Measurements from ENCODE around the gene TMEM254. TPM values are rescaled to one million over a fixed set of nuclear protein-coding genes. Genes with fewer than 3 reads are reported as not detected.
"Not testable (repeated sequence)": the region's sequence is repeated elsewhere in the genome, so short reads cannot be mapped to it uniquely, and the experiment has no call there.

Gene TMEM254
- total RNA-seq, 1 experiment from 2014 or later: 19.8 TPM

DNA sequence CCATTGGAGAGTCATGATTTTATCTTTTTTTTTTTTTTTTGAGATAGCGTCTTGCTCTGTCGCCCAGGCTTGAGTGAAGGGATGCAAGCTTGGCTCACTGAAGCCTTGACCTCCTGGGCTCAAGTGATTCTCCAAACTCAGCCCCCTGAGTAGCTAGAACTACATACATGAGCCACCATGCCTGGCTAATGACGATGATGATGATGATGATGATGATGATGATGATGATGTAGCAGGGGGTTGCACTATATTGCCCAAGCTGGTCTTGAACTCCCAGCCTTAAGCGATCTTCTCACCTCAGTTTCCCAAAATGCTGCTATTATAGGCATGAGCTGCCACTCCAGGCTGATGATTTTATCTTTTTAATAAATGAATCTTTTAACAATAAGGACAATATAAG lies 40.2 kb downstream of the TMEM254 start:
- in situ Hi-C loops (cut with HindIII; ENCODE audit: low pct_unique_long_range_greater_than_20kb, low sequenced_read_pairs): no loop called here
- no peak for DNase-seq (ENCODE audit: low read depth)

DNA sequence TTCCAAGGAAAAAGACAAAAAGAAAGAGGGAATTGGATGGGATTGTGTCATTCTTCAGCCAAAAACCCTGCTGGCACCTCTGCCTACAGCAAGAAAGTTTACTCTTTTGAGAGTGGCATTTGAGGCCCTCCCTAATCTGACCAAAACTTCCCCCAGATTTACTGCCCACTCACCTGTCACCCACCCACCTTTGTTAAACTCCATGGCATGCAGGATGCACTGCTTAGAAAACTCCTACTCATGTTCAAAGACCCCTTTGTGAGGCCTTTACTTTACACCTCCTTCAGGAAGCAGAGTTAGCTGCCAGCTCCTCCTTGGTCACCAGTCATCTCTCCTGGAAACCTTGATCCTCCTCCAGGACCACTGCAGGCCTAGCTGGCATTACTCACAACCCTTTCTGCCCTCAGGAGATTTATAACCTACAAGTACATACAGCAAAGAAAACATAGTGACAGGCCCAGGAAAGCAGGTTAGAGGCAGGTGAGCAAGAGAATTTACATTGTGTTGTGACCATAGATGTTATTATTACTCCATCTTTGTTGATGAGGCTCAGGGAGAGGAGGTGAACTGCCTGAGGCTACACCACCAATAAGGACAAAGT lies 43.7 kb downstream of the TMEM254 start:
- in situ Hi-C loops (cut with HindIII; ENCODE audit: low pct_unique_long_range_greater_than_20kb, low sequenced_read_pairs): no loop called here
- no peak for DNase-seq (ENCODE audit: low read depth)

DNA sequence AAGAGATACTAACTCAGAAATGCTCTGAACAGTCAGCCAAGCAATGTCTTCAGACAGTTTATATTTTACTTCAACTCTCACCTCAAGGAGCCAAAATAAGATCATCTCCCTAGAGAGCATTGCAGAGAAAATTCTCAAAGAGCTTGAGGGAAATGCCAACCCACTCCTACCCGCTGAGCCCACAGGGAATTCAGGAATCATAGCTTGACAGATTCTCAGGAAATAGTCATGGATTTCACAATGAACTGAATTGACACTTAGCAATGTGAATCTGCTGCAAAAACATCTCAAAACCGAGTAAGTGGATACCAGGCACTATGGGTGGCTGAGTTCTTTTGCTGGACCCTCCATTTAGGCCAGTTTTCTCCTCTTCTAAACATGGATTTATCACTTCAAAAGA lies 44.3 kb downstream of the TMEM254 start:
- no peak for DNase-seq (ENCODE audit: low read depth)
- in situ Hi-C loops (cut with HindIII; ENCODE audit: low pct_unique_long_range_greater_than_20kb, low sequenced_read_pairs): no loop called here

DNA sequence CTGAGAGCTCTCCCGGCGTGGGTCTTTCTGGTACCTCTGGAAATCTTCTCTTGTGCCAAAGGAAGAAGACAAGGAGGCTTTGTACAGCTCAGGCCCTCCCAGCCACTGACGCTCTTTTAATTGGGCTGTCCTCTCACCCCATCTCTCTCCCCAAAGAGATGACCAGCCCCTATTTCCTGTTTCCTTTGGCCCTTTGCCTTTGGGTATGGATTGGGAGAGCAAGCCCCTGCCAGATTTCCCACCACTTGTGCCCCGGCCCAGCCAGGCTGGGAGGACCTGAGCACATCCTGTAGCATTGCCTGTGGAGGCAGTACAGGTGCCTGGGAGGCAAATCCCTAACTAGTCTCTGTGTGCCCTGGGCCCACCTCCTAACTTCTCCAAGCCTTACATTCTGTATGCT lies 48.4 kb downstream of the TMEM254 start:
- in situ Hi-C loops (cut with HindIII; ENCODE audit: low pct_unique_long_range_greater_than_20kb, low sequenced_read_pairs): no loop called here

DNA sequence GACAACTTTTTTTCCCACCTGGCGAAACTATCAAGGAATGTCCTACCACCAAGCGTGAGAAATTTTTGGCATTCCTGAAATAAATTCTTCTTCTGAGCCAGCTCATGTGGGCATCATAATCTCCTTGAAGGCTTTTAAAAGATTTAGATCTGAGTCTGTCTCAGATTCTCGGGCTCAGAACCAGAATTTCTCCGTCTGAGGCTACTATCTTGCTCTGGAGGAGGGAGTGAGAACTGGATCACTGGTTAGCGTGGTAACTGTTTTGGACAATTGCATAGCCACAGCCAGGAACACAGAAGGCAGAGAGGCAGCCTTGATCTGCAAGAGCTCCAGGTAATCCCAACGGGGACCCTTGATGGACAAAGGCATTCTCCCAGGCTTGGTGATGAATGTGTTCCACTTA lies 53.0 kb downstream of the TMEM254 start:
- in situ Hi-C loops (cut with HindIII; ENCODE audit: low pct_unique_long_range_greater_than_20kb, low sequenced_read_pairs): no loop called here
- DNase-seq (ENCODE audit: low read depth): no peak

More for the DNA sequence above, 48.4 kb downstream of the TMEM254 start:
- no peak for DNase-seq (ENCODE audit: low read depth)

DNA sequence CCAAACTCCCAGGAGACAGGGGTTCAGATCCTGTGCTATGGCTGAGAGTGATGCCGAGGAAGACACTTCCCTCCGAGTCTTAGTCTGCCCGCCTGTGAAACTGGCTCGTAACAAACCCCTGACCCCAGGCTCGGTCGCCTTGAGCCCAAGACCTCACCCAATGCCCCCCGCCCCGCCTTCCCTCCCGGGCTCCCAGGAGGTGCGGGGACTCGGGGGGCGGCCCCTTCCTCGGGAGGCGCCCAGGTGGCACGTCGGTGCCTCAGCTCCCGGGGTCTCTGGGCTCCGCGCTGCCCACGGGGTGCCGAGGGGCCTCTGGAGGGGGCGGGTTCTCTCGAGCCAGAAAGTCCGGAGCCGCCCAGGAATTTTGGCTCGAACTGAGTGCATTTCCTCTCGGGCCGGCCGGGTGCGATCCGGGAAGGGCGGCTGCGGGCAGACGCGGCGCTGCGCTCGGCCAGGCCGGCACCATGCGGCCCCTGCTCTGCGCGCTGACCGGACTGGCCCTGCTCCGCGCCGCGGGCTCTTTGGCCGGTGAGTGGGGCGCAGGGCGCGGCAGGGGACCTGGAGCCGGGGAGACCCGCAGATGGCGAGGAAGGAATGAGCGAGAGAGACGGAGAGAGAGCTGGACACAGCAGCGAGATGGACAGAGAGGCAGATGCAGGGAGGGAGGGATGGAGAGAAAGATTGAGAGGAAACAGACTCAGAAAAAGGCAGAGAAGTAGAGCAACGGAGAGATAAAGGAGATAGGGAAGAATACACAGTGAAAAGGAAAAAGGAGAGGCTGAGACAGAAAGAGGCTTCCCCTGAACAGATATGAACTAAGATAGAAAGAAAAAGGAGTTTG lies 54.1 kb downstream of the TMEM254 start, which contains the start of gene PLAC9:
Gene PLAC9, plus strand, starts transcription at position 432 of the 841 bp plus-strand sequence. Its CDS starts 33 bp downstream, at position 465.
- in situ Hi-C loops (cut with HindIII; ENCODE audit: low pct_unique_long_range_greater_than_20kb, low sequenced_read_pairs): no loop called here
- no peak for DNase-seq (ENCODE audit: low read depth)

DNA sequence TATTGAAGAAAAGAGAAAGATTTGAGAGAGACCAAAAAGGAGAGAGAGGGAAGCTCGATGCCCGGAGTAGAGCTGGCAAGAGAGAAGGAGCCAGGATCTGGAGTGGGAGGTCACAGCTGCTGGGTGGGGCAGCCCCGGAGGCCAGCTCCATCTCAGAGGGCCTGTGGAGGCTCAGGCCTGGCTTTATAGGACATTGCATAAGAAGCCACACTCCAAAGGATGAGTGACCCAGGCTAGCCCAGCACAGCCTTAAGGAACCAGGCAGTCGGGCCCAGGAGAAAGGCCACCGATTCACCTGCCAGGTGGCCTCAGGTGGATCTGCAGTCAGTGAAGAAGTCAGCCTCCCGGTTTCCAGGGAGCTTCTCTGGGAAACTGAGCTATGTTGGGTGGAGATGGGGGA lies 54.7 kb downstream of the TMEM254 start:
- DNase-seq (ENCODE audit: low read depth): no peak
- in situ Hi-C loops (cut with HindIII; ENCODE audit: low pct_unique_long_range_greater_than_20kb, low sequenced_read_pairs): no loop called here

DNA sequence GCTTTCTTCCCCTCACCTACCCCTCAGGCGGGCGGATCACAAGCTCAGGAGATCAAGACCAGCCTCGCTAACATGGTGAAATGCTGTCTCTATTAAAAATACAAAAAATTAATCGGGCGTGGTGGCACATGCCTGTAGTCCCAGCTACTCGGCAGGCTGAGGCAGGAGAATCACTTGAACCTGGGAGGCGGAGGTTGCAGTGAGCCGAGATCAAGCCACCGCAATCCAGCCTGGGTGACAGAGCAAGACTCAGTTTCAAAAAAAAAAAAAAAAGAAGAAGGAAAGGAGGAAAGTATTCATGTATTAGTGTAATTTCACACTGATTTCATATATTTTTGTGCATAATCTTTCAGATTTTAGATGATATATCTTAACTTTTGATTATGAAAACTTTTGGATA lies 55.2 kb downstream of the TMEM254 start:
- DNase-seq (ENCODE audit: low read depth); in situ Hi-C loops (cut with HindIII; ENCODE audit: low pct_unique_long_range_greater_than_20kb, low sequenced_read_pairs): not testable (repeated sequence)

DNA sequence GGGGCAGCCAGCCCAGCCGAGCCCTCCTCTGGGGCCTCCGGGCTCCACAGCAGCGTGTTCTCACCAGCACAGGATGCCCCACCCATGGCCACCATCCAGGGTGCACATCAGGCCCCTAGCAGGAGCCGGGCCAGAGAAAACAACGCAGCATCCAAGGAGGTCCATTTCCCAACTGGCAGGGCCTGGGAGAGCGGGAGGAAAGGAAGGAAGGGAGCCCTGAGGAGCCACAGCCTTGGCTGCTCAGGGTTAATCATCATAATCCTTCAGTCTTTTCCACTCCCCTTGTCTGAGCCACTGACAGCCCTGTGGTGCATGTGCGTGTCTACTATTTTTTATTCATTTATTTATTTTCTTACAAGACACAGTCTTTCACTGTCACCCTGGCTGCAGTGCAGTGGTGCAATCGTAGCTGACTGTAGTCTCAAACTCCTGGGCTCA lies 57.7 kb downstream of the TMEM254 start:
- DNase-seq (ENCODE audit: low read depth): no peak
- in situ Hi-C loops (cut with HindIII; ENCODE audit: low pct_unique_long_range_greater_than_20kb, low sequenced_read_pairs): no loop called here

DNA sequence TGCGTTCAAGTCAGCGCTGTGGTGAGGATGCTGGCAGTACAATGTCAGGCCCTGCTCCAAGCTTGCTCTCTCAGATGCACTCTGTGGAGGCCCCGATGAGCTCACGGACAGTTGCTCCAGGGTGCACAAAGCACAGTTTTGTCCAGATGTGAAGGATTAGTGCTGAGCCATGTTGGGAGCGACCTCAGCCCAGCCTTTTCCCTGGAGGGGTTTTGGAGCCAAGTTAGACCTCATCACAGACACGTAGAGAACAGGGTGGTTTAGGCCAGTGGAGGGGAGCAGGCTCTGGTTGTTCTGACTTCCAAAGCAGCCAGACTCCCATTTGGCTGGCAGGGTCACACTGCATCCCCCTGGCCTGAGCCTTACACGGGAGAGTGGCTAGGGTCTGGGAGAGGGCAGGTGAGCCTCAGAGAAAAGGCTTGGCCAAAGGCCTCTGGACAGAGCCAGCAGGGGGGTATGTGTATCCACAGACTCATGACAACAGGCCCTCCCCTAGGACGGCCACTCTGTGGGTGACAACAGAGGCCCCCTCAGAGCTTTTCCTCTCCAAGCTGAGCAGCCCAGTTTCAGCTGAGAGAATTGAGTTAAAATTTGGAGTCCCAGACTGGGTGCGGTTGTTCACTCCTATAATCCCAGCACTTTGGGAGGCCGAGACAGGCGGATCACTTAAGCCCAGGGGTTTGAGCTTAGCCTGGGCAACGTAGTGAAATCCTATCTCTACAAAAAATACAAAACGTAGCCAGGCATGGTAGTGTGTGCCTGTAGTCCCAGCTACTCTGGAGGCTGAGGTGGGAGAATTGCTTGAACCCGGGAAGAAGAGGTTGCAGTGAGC lies 58.8 kb downstream of the TMEM254 start:
- in situ Hi-C loops (cut with HindIII; ENCODE audit: low pct_unique_long_range_greater_than_20kb, low sequenced_read_pairs): no loop called here
- no peak for DNase-seq (ENCODE audit: low read depth)

DNA sequence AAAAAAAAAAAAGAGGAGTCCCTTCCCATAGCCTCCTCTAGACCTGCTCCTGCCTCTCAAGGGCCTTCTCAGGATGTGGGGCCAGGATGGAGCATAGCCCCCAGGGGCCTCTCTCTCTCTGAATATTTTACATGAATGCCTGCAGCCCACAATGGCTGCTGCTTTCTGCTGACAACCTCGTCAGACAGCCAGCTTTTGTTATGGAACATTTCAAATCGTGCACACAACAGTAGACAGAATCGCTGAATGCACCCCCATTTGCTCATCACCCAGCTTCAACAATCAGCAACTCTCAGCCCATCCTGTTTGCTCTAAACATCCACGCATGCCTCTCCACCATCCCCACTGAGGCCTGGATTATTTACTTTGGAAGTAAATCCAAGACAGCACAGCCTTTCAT lies 59.5 kb downstream of the TMEM254 start:
- DNase-seq (ENCODE audit: low read depth): no peak
- in situ Hi-C loops (cut with HindIII; ENCODE audit: low pct_unique_long_range_greater_than_20kb, low sequenced_read_pairs): no loop called here

DNA sequence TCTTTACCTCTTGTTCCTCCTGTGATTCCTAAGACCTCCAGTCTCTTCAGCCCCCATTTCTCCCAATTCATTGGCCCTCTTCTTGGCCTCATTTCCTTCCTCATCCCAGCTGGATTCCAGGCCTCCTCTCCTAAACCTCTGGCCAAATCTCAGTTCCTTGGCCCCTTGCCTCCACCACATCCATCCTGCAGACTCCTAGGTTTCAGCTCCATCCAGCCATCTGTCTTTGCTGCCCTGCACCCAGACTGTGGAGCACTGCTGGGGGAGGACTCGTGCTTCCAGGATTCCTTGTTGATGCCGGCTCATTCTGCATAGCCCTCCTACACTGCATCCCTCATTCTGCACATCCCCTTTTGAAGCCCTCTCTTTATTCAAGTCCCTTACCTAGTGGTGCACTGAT lies 60.8 kb downstream of the TMEM254 start:
- DNase-seq (ENCODE audit: low read depth): no peak
- in situ Hi-C loops (cut with HindIII; ENCODE audit: low pct_unique_long_range_greater_than_20kb, low sequenced_read_pairs): no loop called here

DNA sequence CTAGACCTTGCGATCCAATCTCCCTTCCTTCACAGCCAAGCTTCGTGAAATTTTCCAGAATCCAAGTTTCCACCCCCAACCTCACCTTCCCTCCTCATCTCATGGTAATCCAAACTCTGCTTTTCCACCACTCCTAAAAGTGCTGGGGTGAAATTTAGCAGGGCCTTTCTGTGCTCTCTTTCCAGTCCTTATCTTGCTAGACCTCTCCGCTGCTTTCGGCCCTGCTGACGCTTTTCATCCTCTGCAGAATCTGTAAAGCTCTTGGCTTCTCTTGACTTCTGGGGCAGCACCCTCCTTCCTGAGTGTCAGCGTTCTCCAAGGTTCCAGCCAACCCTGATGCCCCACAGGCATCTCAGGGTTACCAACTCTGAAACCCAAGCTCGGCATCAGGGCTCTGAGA lies 61.8 kb downstream of the TMEM254 start:
- no peak for DNase-seq (ENCODE audit: low read depth)
- in situ Hi-C loops (cut with HindIII; ENCODE audit: low pct_unique_long_range_greater_than_20kb, low sequenced_read_pairs): no loop called here

DNA sequence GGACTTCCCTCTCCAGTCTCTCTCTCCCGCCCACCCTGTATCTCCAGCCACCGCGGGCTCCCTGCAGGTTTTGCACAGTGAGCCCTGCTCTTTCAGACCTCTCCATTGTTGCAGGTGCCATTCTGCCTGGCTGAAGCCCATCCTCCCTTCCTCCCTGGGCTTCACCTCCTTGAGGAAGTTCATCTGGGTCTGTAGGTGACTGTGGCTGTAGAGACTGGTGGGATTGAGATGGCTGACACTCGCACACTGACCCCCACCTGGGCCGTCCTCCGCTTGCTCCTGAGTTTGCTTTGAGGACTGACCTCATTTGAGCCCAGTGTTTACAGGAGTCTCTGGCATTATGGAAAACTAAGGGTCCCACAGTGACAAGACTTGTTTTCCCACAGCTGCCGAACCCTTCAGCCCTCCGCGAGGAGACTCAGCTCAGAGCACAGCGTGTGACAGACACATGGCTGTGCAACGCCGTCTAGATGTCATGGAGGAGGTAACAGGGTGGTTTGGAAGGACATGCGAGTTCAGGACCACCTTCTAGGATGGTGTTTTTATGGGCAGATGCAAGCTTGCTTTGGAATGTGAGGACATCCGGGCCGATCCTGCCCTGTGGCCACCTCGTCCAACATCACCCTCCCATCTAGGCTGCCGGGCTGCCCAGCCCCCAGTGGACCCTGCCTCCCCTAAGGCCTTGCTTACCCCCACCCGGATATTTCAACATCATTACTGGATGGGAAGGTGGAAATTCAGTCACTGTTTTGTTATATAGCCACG lies 63.4 kb downstream of the TMEM254 start:
- DNase-seq (ENCODE audit: low read depth): no peak
- in situ Hi-C loops (cut with HindIII; ENCODE audit: low pct_unique_long_range_greater_than_20kb, low sequenced_read_pairs): no loop called here

Other genes with a start within 250 kb of the TMEM254 start
- 2.8 TPM in 1 of 2 replicates, not detected in the other for gene SFTPD, start 129.6 kb upstream of the TMEM254 start, total RNA-seq (2014; rRNA removed; shearing (Covaris generic); ENCODE audit: low replicate concordance)
- not detected in 2 replicates for gene PLAC9, start 54.1 kb downstream of the TMEM254 start, total RNA-seq (2014; rRNA removed; shearing (Covaris generic); ENCODE audit: low replicate concordance)
- 170 and 209 TPM in 2 replicates for gene ANXA11, start 126.9 kb downstream of the TMEM254 start, total RNA-seq (2014; rRNA removed; shearing (Covaris generic); ENCODE audit: low replicate concordance)
- gene MAT1A, start 211.0 kb downstream of the TMEM254 start, total RNA-seq (2014; rRNA removed; shearing (Covaris generic); ENCODE audit: low replicate concordance): 0.12 TPM in 1 of 2 replicates, not detected in the other